Adipocyte (in vitro differentiated cells): Measurements from ENCODE around the gene JAK2.
A peak's percentile ranks its signal among the peaks of the same experiment; 100 is the strongest.
"Not testable (repeated sequence)": the region's sequence is repeated elsewhere in the genome, so short reads cannot be mapped to it uniquely, and the experiment has no call there.

ENCODE experiments used
- DNase-seq: peaks from one replicate; pipeline ENCODE4 v3.0.0-alpha.2; 2015; ENCODE audit warnings: low read depth
- H3K27me3 ChIP-seq: replicated peaks from 2 replicates; pipeline ENCODE4 v1.7.0; 2013; ENCODE audit warnings: mild to moderate bottlenecking, low read length, moderate library complexity; ENCODE audit not compliant: control insufficient read depth, insufficient read depth
- H3K36me3 ChIP-seq: 2 replicates; pipeline ENCODE4 v1.7.0; 2013; ENCODE audit warnings: low read length, mild to moderate bottlenecking, moderate library complexity; ENCODE audit not compliant: control insufficient read depth, insufficient read depth, severe bottlenecking
- H3K4me1 ChIP-seq: 2 replicates; pipeline ENCODE4 v1.7.0; 2013; ENCODE audit warnings: mild to moderate bottlenecking, low read length, moderate library complexity; ENCODE audit not compliant: control insufficient read depth, insufficient read depth
- H3K4me3 ChIP-seq: 2 replicates; pipeline ENCODE4 v1.7.0; 2013; ENCODE audit warnings: mild to moderate bottlenecking, low read length, moderate library complexity
- H3K9ac ChIP-seq: 2 replicates; pipeline ENCODE4 v1.7.0; 2013; ENCODE audit warnings: mild to moderate bottlenecking, low read length, moderate library complexity
- H3K9me3 ChIP-seq: 2 replicates; pipeline ENCODE4 v1.7.0; 2013; ENCODE audit warnings: mild to moderate bottlenecking, low read length, moderate library complexity; ENCODE audit not compliant: control insufficient read depth

JAK2 gene

GRCh38 chr9:4997631-4998030 lies 12.6 kb downstream of the JAK2 start:
- H3K4me3 ChIP-seq: peak overlapping the region; percentile 39
- H3K4me1 ChIP-seq: peaks cover 25% of the 10 kb centered on the region
- peaks cover 9% of the 10 kb centered on the region for H3K9me3 ChIP-seq
- H3K27me3 ChIP-seq: no peaks in the 10 kb centered on the region
- H3K36me3 ChIP-seq: peaks cover 24% of the 10 kb centered on the region
- no peak overlapping the region for H3K9ac ChIP-seq
- no peak for DNase-seq

DNA sequence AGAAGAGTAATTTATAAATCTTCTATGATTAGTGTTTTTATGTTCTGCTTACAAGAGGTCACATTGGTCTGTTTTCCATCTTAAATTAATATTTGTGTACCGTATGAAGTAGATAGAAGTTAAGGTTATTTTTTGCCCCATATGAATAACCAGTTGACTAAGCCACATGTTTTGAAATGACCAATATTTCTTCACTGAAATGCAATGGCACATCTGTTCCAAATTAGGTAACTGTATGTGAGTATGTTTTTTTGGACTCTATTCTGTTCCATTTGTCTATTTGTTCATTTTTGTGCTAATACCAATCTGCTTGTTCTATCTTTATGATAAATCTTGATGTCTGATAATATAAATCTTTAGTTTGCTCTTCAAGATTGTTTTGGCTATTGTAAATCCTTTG lies 17.7 kb downstream of the JAK2 start:
- Histone ChIP-seq H3K9ac (peak overlapping the region; percentile 65), H3K27me3 (no peaks in the 10 kb centered on the region), H3K4me3 (peak overlapping the region; percentile 41), H3K36me3 (peaks cover 24% of the 10 kb centered on the region), H3K4me1 (peaks cover 15% of the 10 kb centered on the region), H3K9me3 (peaks cover 11% of the 10 kb centered on the region)
- peak; percentile 81 for DNase-seq

DNA sequence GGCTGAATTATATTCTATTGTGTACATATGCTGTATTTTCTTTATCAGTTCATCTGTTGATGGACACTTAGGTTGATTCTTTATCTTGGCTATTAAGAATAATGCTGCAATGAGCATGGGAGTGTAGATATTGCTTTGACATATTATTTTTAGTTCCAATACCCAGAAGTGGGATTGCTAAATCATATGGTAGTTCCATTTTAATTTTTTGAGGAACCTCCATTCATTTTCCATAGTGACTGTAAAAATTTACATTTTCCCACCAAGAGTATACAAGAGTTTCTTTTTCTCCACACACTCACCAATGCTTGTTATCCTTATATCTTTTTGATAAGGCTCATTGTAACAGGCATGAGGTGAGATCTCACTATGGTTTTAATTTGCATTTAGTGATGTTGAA lies 19.4 kb downstream of the JAK2 start:
- DNase-seq: no peak
- Histone ChIP-seq H3K9ac (no peak overlapping the region), H3K9me3 (peaks cover 11% of the 10 kb centered on the region), H3K36me3 (peaks cover 20% of the 10 kb centered on the region), H3K4me1 (peaks cover 29% of the 10 kb centered on the region), H3K27me3 (no peaks in the 10 kb centered on the region), H3K4me3 (no peak overlapping the region)

GRCh38 chr9:5008202-5008601 lies 23.1 kb downstream of the JAK2 start:
- H3K4me3 ChIP-seq: peak overlapping the region; percentile 27
- peaks cover 37% of the 10 kb centered on the region for H3K4me1 ChIP-seq
- peaks cover 10% of the 10 kb centered on the region for H3K36me3 ChIP-seq
- no peak overlapping the region for H3K9ac ChIP-seq
- H3K27me3 ChIP-seq: no peaks in the 10 kb centered on the region
- H3K9me3 ChIP-seq: peaks cover 3% of the 10 kb centered on the region
- DNase-seq: peak; percentile 13

GRCh38 chr9:5013374-5013773 lies 28.3 kb downstream of the JAK2 start:
- Histone ChIP-seq H3K27me3 (no peaks in the 10 kb centered on the region), H3K36me3 (peaks cover 3% of the 10 kb centered on the region), H3K4me1 (peaks cover 57% of the 10 kb centered on the region), H3K9me3 (peaks cover 4% of the 10 kb centered on the region), H3K4me3 (peak overlapping the region; percentile 50), H3K9ac (peak overlapping the region; percentile 73)
- peak; percentile 67 for DNase-seq

GRCh38 chr9:5015934-5016333 lies 30.9 kb downstream of the JAK2 start:
- Histone ChIP-seq H3K36me3 (peaks cover 6% of the 10 kb centered on the region), H3K27me3 (no peaks in the 10 kb centered on the region), H3K9me3 (peaks cover 12% of the 10 kb centered on the region), H3K4me3 (no peak overlapping the region), H3K4me1 (peaks cover 45% of the 10 kb centered on the region), H3K9ac (no peak overlapping the region)
- DNase-seq: no peak

DNA sequence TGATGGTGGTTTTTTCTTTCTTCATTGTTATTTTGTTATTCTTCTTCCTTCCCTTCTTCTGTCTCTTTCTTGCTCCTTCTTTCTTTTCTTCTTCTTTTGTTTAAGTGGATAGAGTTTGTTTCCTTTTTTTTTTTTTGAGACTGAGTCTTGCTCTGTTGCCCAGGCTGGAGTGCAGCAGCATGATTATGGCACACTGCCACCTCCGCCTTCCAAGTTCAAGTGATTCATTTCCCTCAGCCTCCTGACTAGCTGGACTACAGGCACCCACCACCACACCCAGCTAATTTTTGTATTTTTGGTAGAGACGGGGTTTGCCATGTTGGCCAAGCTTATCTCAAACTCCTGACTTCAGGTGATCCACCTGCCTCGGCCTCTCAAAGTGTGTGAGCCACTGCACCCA lies 40.3 kb downstream of the JAK2 start:
- DNase-seq: no peak
- no peak overlapping the region for H3K9ac ChIP-seq
- peaks cover 62% of the 10 kb centered on the region for H3K36me3 ChIP-seq
- H3K27me3 ChIP-seq: no peaks in the 10 kb centered on the region
- H3K4me1 ChIP-seq: no peaks in the 10 kb centered on the region
- H3K4me3 ChIP-seq: no peak overlapping the region
- no peaks in the 10 kb centered on the region for H3K9me3 ChIP-seq

DNA sequence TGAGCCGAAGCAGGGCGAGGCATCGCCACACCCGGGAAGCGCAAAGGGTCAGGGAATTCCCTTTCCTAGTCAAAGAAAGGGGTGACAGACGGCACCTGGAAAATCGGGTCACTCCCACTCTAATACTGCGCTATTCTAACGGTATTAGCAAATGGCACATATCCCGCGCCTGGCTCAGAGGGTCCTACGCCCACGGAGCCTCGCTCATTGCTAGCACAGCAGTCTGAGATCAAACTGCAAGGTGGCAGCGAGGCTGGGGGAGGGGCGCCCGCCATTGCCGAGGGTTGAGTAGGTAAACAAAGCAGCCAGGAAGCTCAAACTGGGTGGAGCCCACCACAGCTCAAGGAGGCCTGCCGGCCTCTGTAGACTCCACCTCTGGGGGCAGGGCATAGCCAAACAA lies 46.9 kb downstream of the JAK2 start:
- not testable (repeated sequence) for H3K4me3 ChIP-seq, H3K4me1 ChIP-seq, H3K9ac ChIP-seq, H3K27me3 ChIP-seq, H3K9me3 ChIP-seq, DNase-seq
- peaks cover 43% of the 10 kb centered on the region for H3K36me3 ChIP-seq

- Histone ChIP-seq H3K4me3 (no peak overlapping the region), H3K9ac (no peak overlapping the region), H3K36me3 (peaks cover 36% of the 10 kb centered on the region), H3K4me1 (peaks cover 5% of the 10 kb centered on the region), H3K9me3 (no peaks in the 10 kb centered on the region), H3K27me3 (no peaks in the 10 kb centered on the region)
- no peak for DNase-seq
Observed at GRCh38 chr9:5040730-5041389, 55.8 kb downstream of the JAK2 start.

GRCh38 chr9:5041390-5042115 lies 56.5 kb downstream of the JAK2 start:
- Histone ChIP-seq H3K4me3 (no peak overlapping the region), H3K36me3 (peaks cover 40% of the 10 kb centered on the region), H3K27me3 (no peaks in the 10 kb centered on the region), H3K9ac (no peak overlapping the region), H3K4me1 (peaks cover 5% of the 10 kb centered on the region), H3K9me3 (no peaks in the 10 kb centered on the region)
- no peak for DNase-seq

GRCh38 chr9:5042661-5043178 lies 57.6 kb downstream of the JAK2 start:
- no peak for DNase-seq
- Histone ChIP-seq H3K36me3 (peaks cover 41% of the 10 kb centered on the region), H3K9ac (no peak overlapping the region), H3K4me1 (peaks cover 5% of the 10 kb centered on the region), H3K27me3 (no peaks in the 10 kb centered on the region), H3K4me3 (no peak overlapping the region), H3K9me3 (no peaks in the 10 kb centered on the region)
